ENCODE data around the gene QSOX2. TPM values are rescaled to one million over a fixed set of nuclear protein-coding genes. Genes with fewer than 3 reads are reported as not detected.

Gene QSOX2
- total RNA-seq, 2 donors from 2014 or later, result 8.8 to 22.7 TPM

- whole genome bisulfite sequencing, 2 donors, result 1 to 3% methylated on average over 22 to 50 of the region's 51 CpGs
- no peak for DNase-seq
- no peak overlapping the region for H3K4me3 ChIP-seq
Measured at GRCh38 chr9:136192289-136193126, 53.1 kb downstream of the QSOX2 start.

GRCh38 chr9:136191960-136192286 lies 53.7 kb downstream of the QSOX2 start:
- H3K27me3 ChIP-seq, result peaks cover 0 to 31% of the 10 kb centered on the region in 2 donors
- ATAC-seq, result no peak
- no peaks in the 10 kb centered on the region for H3K9me3 ChIP-seq
- TF ChIP-seq CTCF (IDR thresholded peaks at IDR 0.05) (no peak), POLR2A (IDR thresholded peaks at IDR 0.05) (no peak)
- no peak overlapping the region for H3K4me3 ChIP-seq
- no peak overlapping the region for H3K27ac ChIP-seq
- peaks cover 4% of the 10 kb centered on the region for H3K4me1 ChIP-seq
- WGBS, 2 donors, result 4 to 5% methylated on average over 9 of the region's 9 CpGs
- H3K36me3 ChIP-seq (replicated peaks in 1 of 2; ENCODE audit: insufficient read depth in 1 of 2, low read depth in 2 of 2), result no peaks in the 10 kb centered on the region
- intact Hi-C loops (cut with DNase I), result no loop called here
- no peak for DNase-seq

More at GRCh38 chr9:136192289-136193126, 53.1 kb downstream of the QSOX2 start:
- no peak for ATAC-seq
- TF ChIP-seq POLR2A (IDR thresholded peaks at IDR 0.05) (no peak), CTCF (IDR thresholded peaks at IDR 0.05) (no peak)
- H3K27ac ChIP-seq, result no peak overlapping the region
- H3K4me1 ChIP-seq, result peaks cover 4% of the 10 kb centered on the region
- H3K36me3 ChIP-seq (replicated peaks in 1 of 2; ENCODE audit: insufficient read depth in 1 of 2, low read depth in 2 of 2), result no peaks in the 10 kb centered on the region
- intact Hi-C loops (cut with DNase I), result no loop called here
- no peaks in the 10 kb centered on the region for H3K9me3 ChIP-seq
- peaks cover 0 to 37% of the 10 kb centered on the region in 2 donors for H3K27me3 ChIP-seq

- Histone ChIP-seq H3K9me3 (no peaks in the 10 kb centered on the region), H3K27me3 (peaks cover 0 to 25% of the 10 kb centered on the region in 2 donors), H3K27ac (no peak overlapping the region), H3K4me3 (no peak overlapping the region), H3K4me1 (peaks cover 4% of the 10 kb centered on the region), H3K36me3 (replicated peaks in 1 of 2; ENCODE audit: insufficient read depth in 1 of 2, low read depth in 2 of 2) (no peaks in the 10 kb centered on the region)
- TF ChIP-seq CTCF (IDR thresholded peaks at IDR 0.05), result no peak
- no peak for TF ChIP-seq POLR2A (IDR thresholded peaks at IDR 0.05)
- intact Hi-C loops (cut with DNase I), result no loop called here
- 39 to 46% methylated on average over 18 to 30 of the region's 30 CpGs for WGBS, 2 donors
- ATAC-seq, result no peak
- DNase-seq, result no peak
Measured at GRCh38 chr9:136191099-136191959, 54.3 kb downstream of the QSOX2 start.

GRCh38 chr9:136190656-136191055 lies 55.0 kb downstream of the QSOX2 start:
- intact Hi-C loops (cut with DNase I), result no loop called here
- Histone ChIP-seq H3K9me3 (no peaks in the 10 kb centered on the region), H3K27ac (no peak overlapping the region), H3K4me1 (peaks cover 4% of the 10 kb centered on the region), H3K27me3 (peaks cover 0 to 20% of the 10 kb centered on the region in 2 donors), H3K4me3 (no peak overlapping the region), H3K36me3 (replicated peaks in 1 of 2; ENCODE audit: insufficient read depth in 1 of 2, low read depth in 2 of 2) (no peaks in the 10 kb centered on the region)
- WGBS, 2 donors, result 59 to 100% methylated on average over 1 to 11 of the region's 11 CpGs
- no peak for TF ChIP-seq CTCF (IDR thresholded peaks at IDR 0.05)
- no peak for TF ChIP-seq POLR2A (IDR thresholded peaks at IDR 0.05)
- DNase-seq, result no peak
- ATAC-seq, result no peak

All from body of pancreas (tissue), 4 donors.